ENCODE results near the gene PRKAR1A. TPM values are rescaled to one million over a fixed set of nuclear protein-coding genes. Genes with fewer than 3 reads are reported as not detected.
"Not testable (repeated sequence)": the region's sequence is repeated elsewhere in the genome, so short reads cannot be mapped to it uniquely, and the experiment has no call there.

PRKAR1A gene
- total and polyA plus RNA-seq, 2 donors = 183 to 326 TPM

DNA sequence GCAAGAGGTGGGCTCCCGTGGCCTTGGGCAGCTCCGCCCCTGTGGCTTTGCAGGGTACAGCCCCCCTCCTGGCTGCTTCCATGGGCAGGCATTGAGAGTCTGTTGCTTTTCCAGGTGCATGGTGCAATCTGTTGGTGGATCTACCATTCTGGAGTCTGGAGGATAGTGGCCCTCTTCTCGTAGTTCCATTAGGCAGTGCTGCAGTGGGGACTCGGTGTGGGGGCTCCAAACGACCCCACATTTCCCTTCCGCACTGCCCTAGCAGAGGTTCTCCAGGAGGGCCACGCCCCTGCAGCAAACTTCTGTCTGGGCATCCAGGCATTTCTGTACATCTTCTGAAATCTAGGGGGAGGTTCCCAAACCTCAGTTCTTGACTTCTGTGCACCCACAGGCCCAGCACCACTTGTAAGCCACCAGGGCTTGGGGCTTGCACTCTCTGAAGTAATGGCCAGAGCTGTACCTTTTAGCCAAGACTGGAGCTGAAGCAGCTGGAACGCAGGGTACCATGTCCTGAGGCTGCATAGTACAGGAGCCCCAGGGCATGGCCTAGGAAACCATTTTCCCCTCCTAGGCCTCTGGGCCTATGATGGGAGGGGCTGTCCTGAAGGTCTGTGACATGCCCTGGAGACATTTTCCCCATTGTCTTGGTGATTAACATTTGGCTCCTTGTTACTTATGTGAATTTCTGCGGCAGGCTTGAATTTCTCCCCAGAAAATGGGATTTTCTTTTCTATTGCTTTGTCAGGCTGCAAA lies 6.0 kb downstream of the PRKAR1A start:
- 96% methylated on average over 9 of the region's 9 CpGs for WGBS
- no peaks in the 10 kb centered on the region for H3K36me3 ChIP-seq (ENCODE audit: insufficient read depth)

DNA sequence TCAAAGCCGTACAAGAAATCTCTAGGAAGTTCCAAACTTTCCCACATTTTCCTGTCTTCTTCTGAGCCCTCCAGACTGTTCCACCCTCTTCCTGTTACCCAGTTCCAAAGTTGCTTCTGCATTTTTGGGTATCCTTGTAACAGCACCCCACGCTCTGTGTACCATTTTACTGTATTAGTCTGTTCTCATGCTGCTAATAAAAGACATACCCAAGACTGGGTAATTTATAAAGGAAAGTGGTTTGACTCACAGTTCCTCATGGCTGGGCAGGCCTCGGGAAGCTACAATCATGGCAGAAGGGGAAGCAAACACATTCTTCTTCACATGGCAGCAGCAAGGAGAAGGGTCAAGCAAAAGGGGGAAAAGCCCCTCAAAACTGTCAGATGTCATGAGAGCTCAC lies 6.8 kb downstream of the PRKAR1A start:
- H3K36me3 ChIP-seq (ENCODE audit: insufficient read depth); H3K27ac ChIP-seq (ENCODE audit: low read depth): not testable (repeated sequence)

More for the DNA sequence above, 6.0 kb downstream of the PRKAR1A start:
- Histone ChIP-seq H3K4me3 (ENCODE audit: low read depth, low read length) (no peak overlapping the region), H3K27ac (ENCODE audit: low read depth) (no peak overlapping the region), H3K4me1 (ENCODE audit: insufficient read depth) (no peaks in the 10 kb centered on the region)
- no peak for DNase-seq (ENCODE audit: extremely low spot score)

DNA sequence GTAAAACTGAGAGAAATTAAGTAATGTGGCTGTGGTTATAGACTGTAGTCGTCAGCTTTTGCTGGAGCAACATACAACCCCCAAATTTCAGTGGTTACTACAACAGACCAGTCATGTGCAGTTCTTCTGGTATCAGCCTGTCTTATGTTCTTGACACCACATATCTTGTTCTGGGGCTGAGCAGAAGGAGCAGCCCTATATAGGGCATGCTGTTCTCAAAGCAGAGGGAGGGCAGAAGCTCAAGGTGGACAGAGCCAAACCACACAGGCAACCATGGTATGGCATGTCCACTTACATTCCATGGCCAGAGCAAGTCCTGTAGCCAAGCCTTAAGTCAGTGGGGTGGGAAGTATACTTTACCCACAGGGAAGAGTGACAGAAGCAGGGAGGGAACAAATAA lies 7.7 kb downstream of the PRKAR1A start:
- no peak overlapping the region for H3K27ac ChIP-seq (ENCODE audit: low read depth)
- no peak overlapping the region for H3K4me3 ChIP-seq (ENCODE audit: low read depth, low read length)
- H3K4me1 ChIP-seq (ENCODE audit: insufficient read depth) = no peaks in the 10 kb centered on the region
- 84% methylated on average over 1 of the region's 1 CpG for WGBS
- no peaks in the 10 kb centered on the region for H3K36me3 ChIP-seq (ENCODE audit: insufficient read depth)
- DNase-seq (ENCODE audit: extremely low spot score) = no peak

More for the DNA sequence above, 6.8 kb downstream of the PRKAR1A start:
- WGBS = 86% methylated on average over 3 of the region's 3 CpGs
- not testable (repeated sequence) for H3K4me3 ChIP-seq (ENCODE audit: low read depth, low read length); DNase-seq (ENCODE audit: extremely low spot score); H3K4me1 ChIP-seq (ENCODE audit: insufficient read depth)

DNA sequence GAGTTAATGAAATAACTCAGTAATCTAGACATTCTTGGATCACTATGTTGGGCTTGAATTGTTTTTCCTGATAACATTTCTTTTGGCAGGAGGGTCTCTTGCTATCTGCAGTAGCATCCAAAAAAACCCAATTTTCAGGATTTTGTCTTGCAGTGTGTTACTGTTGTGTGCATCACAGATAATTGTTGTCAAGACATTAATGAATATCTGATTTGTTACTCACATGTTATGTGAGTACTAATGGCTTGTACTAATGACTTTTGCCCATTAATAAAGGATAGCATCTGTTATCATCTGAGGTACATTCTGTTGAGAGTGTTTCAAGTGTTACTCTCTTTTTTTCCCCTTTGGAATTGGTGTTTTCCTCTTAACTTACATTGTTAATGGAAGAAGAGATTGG lies 10.0 kb downstream of the PRKAR1A start:
- H3K4me1 ChIP-seq (ENCODE audit: insufficient read depth) = no peaks in the 10 kb centered on the region
- no peak overlapping the region for H3K4me3 ChIP-seq (ENCODE audit: low read depth, low read length)
- no peak overlapping the region for H3K27ac ChIP-seq (ENCODE audit: low read depth)
- no peaks in the 10 kb centered on the region for H3K36me3 ChIP-seq (ENCODE audit: insufficient read depth)
- no peak for DNase-seq (ENCODE audit: extremely low spot score)

DNA sequence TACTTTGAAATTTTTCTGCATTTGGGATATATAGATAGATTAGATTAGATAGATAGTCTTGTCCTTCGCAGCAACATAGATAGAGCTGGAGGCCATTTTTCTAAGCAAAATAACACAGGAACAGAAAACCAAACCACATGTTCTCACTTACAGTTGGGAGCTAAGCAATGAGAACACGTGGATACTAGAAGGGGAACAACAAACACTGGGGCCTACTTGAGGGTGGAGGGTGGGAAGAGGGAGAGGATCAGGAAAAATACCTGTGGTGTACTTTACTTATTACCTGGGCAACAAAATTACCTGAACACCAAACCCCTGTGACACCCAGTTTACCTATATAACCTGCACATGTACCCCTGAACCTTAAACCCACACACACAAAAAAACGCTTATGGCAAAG lies 14.3 kb downstream of the PRKAR1A start:
- no peak overlapping the region for H3K27ac ChIP-seq (ENCODE audit: low read depth)
- H3K36me3 ChIP-seq (ENCODE audit: insufficient read depth) = peaks cover 3% of the 10 kb centered on the region
- H3K4me3 ChIP-seq (ENCODE audit: low read depth, low read length) = no peak overlapping the region
- no peak for DNase-seq (ENCODE audit: extremely low spot score)
- WGBS = 78% methylated on average over 3 of the region's 3 CpGs
- H3K4me1 ChIP-seq (ENCODE audit: insufficient read depth) = no peaks in the 10 kb centered on the region

DNA sequence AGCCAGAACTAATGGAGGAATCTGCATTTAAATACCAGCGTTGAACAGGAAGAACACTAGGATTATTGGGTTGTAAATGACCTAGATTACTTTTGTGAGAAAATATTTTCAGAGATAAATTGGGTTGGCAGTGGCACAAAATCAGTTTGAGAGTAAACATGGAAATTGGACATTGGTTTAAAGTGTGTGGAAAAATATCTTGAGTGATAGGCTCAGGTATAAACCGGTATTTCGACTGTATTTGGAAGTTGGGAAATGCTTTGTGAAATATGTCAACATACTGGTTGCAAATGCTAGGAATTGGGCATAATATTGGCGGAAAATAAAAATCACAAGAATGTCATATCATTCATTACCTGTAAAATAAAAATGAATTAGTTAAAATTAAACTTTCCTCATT lies 15.1 kb downstream of the PRKAR1A start:
- H3K4me1 ChIP-seq (ENCODE audit: insufficient read depth) = no peaks in the 10 kb centered on the region
- H3K4me3 ChIP-seq (ENCODE audit: low read depth, low read length) = no peak overlapping the region
- no peak overlapping the region for H3K27ac ChIP-seq (ENCODE audit: low read depth)
- DNase-seq (ENCODE audit: extremely low spot score) = no peak
- peaks cover 3% of the 10 kb centered on the region for H3K36me3 ChIP-seq (ENCODE audit: insufficient read depth)
- 87% methylated on average over 4 of the region's 4 CpGs for WGBS

DNA sequence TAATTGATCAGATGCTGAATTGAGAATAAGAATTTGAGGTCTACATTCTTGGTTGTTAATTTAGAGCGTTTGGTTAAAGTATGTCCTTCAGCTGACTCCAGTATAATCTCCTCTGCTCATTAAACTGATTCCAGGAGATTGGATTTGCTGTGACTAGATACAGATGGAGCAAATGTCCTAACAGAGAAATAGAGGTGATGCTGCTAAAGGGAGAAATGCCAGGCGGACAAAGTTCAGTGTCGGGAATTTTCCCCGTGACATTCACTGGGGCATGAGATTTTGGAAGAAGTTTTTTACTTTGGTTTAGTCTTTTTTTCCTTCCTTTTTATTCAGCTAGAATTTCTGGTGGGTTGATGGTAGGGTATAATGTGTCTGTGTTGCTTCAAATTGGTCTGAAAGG lies 19.0 kb downstream of the PRKAR1A start:
- peaks cover 10% of the 10 kb centered on the region for H3K36me3 ChIP-seq (ENCODE audit: insufficient read depth)
- WGBS = 81% methylated on average over 4 of the region's 4 CpGs
- H3K4me3 ChIP-seq (ENCODE audit: low read depth, low read length) = no peak overlapping the region
- H3K27ac ChIP-seq (ENCODE audit: low read depth) = no peak overlapping the region
- DNase-seq (ENCODE audit: extremely low spot score) = no peak
- no peaks in the 10 kb centered on the region for H3K4me1 ChIP-seq (ENCODE audit: insufficient read depth)

DNA sequence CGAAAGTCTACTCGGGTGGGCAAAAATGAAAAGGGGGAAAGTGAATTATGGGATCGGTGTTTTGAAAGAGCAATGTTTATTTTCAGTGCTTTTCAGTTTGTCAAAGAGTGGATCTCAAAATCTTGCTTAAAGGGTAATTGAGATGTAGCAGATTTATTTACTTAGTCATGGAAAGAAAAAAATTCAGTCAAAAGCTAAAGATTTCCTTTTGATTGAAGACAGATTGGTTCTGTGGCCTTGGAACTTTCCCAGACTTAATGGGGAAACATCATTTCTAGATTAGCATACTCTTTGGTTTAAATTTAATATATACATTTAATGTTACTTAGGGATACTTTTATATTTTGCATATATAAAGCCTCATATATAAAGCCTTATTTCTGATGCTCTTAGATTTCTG lies 20.6 kb downstream of the PRKAR1A start:
- Histone ChIP-seq H3K27ac (ENCODE audit: low read depth) (no peak overlapping the region), H3K4me1 (ENCODE audit: insufficient read depth) (no peaks in the 10 kb centered on the region), H3K4me3 (ENCODE audit: low read depth, low read length) (no peak overlapping the region), H3K36me3 (ENCODE audit: insufficient read depth) (peaks cover 10% of the 10 kb centered on the region)
- no peak for DNase-seq (ENCODE audit: extremely low spot score)
- WGBS = 89% methylated on average over 3 of the region's 3 CpGs

DNA sequence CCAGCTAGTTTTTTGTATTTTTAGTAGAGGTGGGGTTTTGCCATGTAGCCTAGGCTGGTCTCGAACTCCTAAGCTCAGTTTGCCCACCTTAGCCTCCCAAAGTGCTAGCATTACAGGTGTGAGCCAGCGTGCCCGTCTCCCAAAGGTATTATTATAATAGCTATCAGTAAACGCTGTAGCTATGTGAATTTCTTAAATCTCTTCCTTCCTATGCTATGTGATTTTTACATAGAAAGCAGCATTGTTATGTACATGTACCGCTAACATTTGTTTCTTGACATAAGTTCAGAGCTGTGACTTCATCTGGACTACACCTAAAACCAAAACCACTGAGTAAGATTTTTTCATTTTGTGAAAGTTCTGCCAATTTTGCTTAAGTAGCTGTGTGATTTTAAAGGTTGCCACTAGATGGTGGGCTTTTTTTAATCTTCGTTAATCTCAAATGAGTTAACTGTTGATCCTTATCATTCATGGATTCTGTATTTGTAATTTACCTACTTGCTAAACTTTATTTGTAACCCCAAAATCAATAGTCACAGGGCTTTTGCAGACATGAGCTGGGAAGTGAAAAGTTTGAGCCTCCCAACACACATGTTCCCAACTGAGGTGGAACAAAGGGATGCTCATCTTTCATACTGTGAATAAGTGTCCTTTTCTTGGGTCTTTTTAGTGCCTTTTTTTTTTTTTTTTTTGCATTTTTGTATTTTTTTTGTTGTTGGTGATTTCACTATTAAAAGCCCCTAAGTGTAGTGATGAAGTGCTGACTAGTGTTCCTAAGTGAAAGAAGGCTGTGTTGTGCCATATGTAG lies 21.9 kb downstream of the PRKAR1A start:
- no peak overlapping the region for H3K4me3 ChIP-seq (ENCODE audit: low read depth, low read length)
- no peak overlapping the region for H3K27ac ChIP-seq (ENCODE audit: low read depth)
- no peaks in the 10 kb centered on the region for H3K4me1 ChIP-seq (ENCODE audit: insufficient read depth)
- peaks cover 10% of the 10 kb centered on the region for H3K36me3 ChIP-seq (ENCODE audit: insufficient read depth)
- DNase-seq (ENCODE audit: extremely low spot score) = no peak
- WGBS = 75% methylated on average over 6 of the region's 6 CpGs

DNA sequence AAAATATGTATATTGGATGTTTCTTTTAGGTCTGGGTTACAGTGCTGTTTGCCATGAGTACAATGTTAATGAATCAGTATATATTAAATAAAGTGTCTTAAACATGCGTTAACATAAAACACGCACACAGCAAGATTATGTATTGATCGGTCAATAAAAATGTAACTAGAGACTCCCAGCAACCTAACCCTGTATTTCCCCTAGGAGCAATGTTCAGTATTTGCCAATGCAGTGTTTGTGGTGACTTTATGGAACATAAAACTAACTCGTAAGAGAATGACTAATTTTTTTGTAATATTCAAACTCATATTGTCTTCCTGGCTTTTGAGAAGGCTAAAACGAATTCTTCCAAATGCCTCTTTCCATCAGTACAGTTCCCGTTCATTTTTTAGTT lies 22.5 kb downstream of the PRKAR1A start:
- 90% methylated on average over 6 of the region's 6 CpGs for WGBS
- no peaks in the 10 kb centered on the region for H3K4me1 ChIP-seq (ENCODE audit: insufficient read depth)
- DNase-seq (ENCODE audit: extremely low spot score) = no peak
- no peak overlapping the region for H3K4me3 ChIP-seq (ENCODE audit: low read depth, low read length)
- H3K36me3 ChIP-seq (ENCODE audit: insufficient read depth) = peaks cover 10% of the 10 kb centered on the region
- no peak overlapping the region for H3K27ac ChIP-seq (ENCODE audit: low read depth)

DNA sequence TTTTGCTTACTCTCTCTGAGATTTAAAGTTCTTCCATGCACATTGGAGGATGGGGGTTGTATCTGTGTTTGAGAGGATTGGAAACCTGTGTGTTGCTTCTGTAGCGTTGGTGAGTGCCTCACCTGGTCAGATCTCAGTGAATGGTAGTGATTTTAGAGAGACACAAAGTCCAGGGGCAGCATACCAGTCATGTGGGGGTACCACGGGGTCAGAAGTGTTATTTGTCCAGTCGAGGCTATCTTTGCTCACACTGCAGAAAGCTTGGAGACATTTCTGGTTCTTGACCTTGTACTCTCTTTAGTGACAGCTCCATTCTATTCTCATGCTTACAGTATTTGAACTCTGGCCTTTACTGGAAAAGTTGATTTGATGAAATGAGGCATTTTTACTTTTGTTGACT lies 23.7 kb downstream of the PRKAR1A start:
- Histone ChIP-seq H3K4me1 (ENCODE audit: insufficient read depth) (no peaks in the 10 kb centered on the region), H3K4me3 (ENCODE audit: low read depth, low read length) (no peak overlapping the region), H3K36me3 (ENCODE audit: insufficient read depth) (peaks cover 10% of the 10 kb centered on the region), H3K27ac (ENCODE audit: low read depth) (no peak overlapping the region)
- DNase-seq (ENCODE audit: extremely low spot score) = no peak
- WGBS = 83% methylated on average over 3 of the region's 3 CpGs

DNA sequence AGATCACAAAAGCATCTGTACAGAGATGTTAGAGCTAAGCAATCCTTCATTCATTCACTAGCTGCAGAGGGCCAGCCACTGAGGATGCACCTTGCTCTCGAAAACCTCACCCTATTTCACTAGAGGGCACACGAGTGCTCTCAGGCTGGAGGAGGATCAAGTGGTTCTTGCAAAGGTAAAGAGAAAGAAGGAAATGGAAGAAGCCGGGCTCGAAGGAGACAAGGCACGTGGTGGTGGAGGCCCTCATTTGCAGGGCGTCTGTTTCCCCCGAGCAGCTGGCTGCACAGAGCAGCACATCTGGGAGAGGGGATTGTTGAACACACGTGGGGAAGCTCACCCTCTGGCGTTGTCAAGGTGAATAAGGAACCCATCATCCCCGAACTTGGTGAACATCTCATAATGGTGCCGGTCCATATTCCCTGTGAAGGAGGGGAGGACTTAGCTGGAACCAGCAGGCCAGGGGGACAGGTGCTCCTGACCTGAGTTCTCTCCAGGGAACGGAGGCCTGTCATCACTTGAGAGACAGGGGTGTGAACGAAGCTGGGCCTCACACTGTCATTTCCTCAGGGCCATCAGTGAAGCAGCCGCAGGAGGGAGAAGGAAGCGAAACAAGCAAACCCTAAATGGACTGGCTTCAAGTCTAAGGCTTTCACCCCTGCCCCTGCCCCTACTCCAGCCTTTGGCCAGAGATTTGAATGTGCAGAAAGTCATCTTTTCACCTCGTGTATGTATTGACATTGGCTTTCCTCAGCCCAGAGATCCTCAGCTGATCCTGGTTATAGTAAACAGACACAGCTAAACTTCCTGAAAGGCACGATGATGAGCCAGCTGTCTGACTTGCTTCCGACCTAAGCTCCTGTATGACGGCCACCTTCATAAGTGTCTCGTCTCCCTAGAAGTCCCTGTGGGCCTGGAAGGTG lies 27.6 kb downstream of the PRKAR1A start:
- Histone ChIP-seq H3K27ac (ENCODE audit: low read depth) (no peak overlapping the region), H3K4me1 (ENCODE audit: insufficient read depth) (no peaks in the 10 kb centered on the region), H3K36me3 (ENCODE audit: insufficient read depth) (peaks cover 4% of the 10 kb centered on the region), H3K4me3 (ENCODE audit: low read depth, low read length) (no peak overlapping the region)
- DNase-seq (ENCODE audit: extremely low spot score) = no peak
- WGBS = 59% methylated on average over 20 of the region's 20 CpGs

DNA sequence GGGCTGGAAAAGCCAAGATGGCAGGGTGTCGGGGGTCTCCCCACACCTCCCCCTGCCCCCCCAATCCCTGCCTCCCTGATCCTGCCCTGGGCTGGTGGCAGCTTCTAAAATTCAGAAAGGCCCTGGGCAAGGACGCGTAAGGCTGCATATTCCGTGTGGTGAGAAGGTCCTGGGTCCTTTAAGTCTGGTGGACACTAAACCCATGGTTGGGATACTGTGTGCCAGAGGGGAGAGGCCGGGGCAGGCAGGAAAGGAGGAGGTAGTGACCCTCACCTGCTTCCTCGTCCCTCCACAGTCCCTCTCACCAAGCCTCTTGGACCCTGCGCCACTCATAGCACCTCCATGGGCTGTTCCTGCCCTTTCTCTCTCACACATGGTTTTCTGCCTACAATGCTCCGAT lies 28.8 kb downstream of the PRKAR1A start:
- Histone ChIP-seq H3K27ac (ENCODE audit: low read depth) (no peak overlapping the region), H3K36me3 (ENCODE audit: insufficient read depth) (no peaks in the 10 kb centered on the region)

More for the DNA sequence above, 28.8 kb downstream of the PRKAR1A start:
- Histone ChIP-seq H3K4me3 (ENCODE audit: low read depth, low read length) (no peak overlapping the region), H3K4me1 (ENCODE audit: insufficient read depth) (no peaks in the 10 kb centered on the region)
- DNase-seq (ENCODE audit: extremely low spot score) = no peak
- 85% methylated on average over 8 of the region's 8 CpGs for WGBS
